Adrenal gland (tissue), 5 donors: ENCODE data around the gene L3MBTL1.

Experiments used
- CTCF ChIP-seq, 6 experiments: fragments of 450-650 bp in 4 of 6; fragments of 200-600 bp in 2 of 6; sonication (generic) in 1 of 6; IDR thresholded peaks; 1 replicate in 5 of 6; 2 replicates in 1 of 6; pipeline versions ENCODE4 v1.5.1 to v1.8.0; 2016 to 2021; ENCODE audit warnings: antibody characterized with exemption in 6 of 6, mild to moderate bottlenecking in 2 of 6, moderate library complexity in 1 of 6
- POLR2A ChIP-seq, 2 donors: fragments of 450-650 bp; IDR thresholded peaks; one replicate each; pipeline ENCODE4 v1.6.1; 2017; ENCODE audit warnings: antibody characterized with exemption in 2 of 2, mild to moderate bottlenecking in 2 of 2, moderate library complexity in 1 of 2
- donor health status: DM: no; HTN: no; CAD: no.

- no peak for TF ChIP-seq CTCF (IDR thresholded peaks at IDR 0.05)
- no peak for TF ChIP-seq POLR2A (IDR thresholded peaks at IDR 0.05)
Measured at GRCh38 chr20:43571310-43571709, 63.8 kb downstream of the L3MBTL1 start.
